K562 (cell line): ENCODE results near the gene SFI1. TPM values are rescaled to one million over a fixed set of nuclear protein-coding genes. Genes with fewer than 3 reads are reported as not detected.

Experiments
- C11orf30 ChIP-seq: fragments of 450-650 bp; IDR thresholded peaks from 2 replicates; pipeline ENCODE4 v1.6.1; 2016; ENCODE audit warnings: low read depth, mild to moderate bottlenecking
- EP400 ChIP-seq: fragments of 450-650 bp; IDR thresholded peaks from 2 replicates; pipeline ENCODE4 v1.6.1; 2017; ENCODE audit warnings: antibody characterized with exemption, mild to moderate bottlenecking, moderate library complexity
- FOXP4 ChIP-seq: sonication (generic); formaldehyde crosslinking; IDR thresholded peaks from 2 replicates; pipeline ENCODE4 v1.8.0; 2022; ENCODE audit warnings: mild to moderate bottlenecking, missing genetic modification reagents, borderline replicate concordance
- HDAC2 ChIP-seq: fragments of 450-650 bp; IDR thresholded peaks from 2 replicates; pipeline ENCODE4 v1.6.1; 2016; ENCODE audit warnings: mild to moderate bottlenecking
- MGA ChIP-seq: fragments of 450-650 bp; IDR thresholded peaks from 2 replicates; pipeline ENCODE4 v1.6.1; 2016; ENCODE audit warnings: mild to moderate bottlenecking, moderate library complexity
- PML ChIP-seq: IDR thresholded peaks from 2 replicates; pipeline ENCODE4 v1.6.1; 2012; ENCODE audit warnings: low read length, inconsistent platforms
- TEAD4 ChIP-seq, 2 experiments: sonication (generic) in 1 of 2; formaldehyde crosslinking in 1 of 2; IDR thresholded peaks; 2 replicates each; pipeline versions ENCODE4 v1.6.1 to v1.8.0; 2012 to 2022; ENCODE audit warnings: borderline replicate concordance in 1 of 2, inconsistent platforms in 1 of 2, low read length in 1 of 2, mild to moderate bottlenecking in 1 of 2, missing genetic modification reagents in 1 of 2
- polyA plus RNA-seq, 8 experiments: library from polyadenylated mRNA; depleted of rRNA in 4 of 8; stranded (reverse) in 5 of 8; unstranded in 3 of 8; fragments of >200 nt; fragmentation: Nextera tagmentation in 2 of 8; fragmentation: Illumina TruSeq in 1 of 8; extraction: Ambion mirVana in 2 of 8; extraction: Trizol in 1 of 8; gene quantifications; 2 replicates each; pipeline versions ENCODE4 v1.2.1 to v1.2.3, GENCODE V29; 2011 to 2014; ENCODE audit warnings: inconsistent platforms in 1 of 8, missing spikeins in 1 of 8
- total RNA-seq, 7 experiments: library from RNA; depleted of rRNA in 6 of 7; stranded (reverse); fragments of >200 nt in 6 of 7; fragmentation: Illumina TruSeq in 2 of 7; extraction: Trizol in 2 of 7; gene quantifications; 2 replicates each; pipeline versions ENCODE4 v1.2.1 to v1.2.3, GENCODE V29; 2011 to 2021; ENCODE audit warnings: low replicate concordance in 1 of 7
- TF ChIP-seq, protein P1 (sequence below): sonication (generic); formaldehyde crosslinking; IDR thresholded peaks from 2 replicates; pipeline ENCODE4 v1.8.0; 2022; ENCODE audit warnings: mild to moderate bottlenecking, missing genetic modification reagents

Gene SFI1
- total and polyA plus RNA-seq, 9 of the 15 experiments (the other 6 are each of a cell fraction or from before 2014, with no cell fraction given): 3.0 to 25.6 (median 14.1) TPM

DNA sequence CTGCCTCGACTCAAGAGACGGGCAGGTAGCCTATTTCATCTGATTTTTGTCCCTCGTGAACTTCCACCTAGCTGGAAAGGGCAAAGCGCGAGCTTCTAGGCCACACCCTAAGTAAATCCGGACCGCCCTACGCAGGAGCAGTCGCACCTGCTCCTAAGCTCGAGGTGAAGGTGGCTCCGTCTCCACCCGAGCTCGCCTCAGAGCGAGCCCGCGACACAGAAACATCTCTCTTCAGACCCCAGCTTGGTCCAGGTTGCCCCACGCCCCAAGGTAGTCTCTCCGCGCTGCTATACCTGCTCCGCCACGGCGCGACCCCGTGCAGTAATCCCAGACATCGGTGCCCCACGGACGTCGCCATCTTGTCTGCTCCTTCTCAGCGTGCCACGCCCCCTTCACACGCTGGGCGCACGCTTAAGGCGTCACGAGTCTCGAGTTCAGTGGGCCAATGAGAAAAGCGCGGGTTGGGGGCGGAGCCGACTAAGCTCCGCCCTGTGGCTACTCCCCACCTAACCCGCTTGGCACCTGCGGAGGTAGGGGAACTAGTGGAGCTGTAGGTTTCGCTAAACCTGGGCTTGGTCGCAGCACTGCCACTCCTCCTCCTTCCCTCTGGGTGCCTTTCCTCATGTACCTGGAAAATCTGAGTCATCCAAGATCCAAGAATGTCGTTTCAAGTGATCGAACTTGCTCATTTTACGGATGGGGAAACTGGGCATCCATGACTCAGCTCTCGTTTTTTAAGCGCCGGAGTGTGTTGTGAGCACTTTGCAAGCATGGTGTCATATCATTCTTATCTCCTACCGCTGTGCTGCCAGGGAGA lies 165.7 kb downstream of the SFI1 start, which contains the start of gene PISD (continued):
- TF ChIP-seq FOXP4 (CRISPR knock-in tag): no peak
- no peak for TF ChIP-seq TEAD4 (IDR thresholded peaks at IDR 0.05; ENCODE audit: low read length)
- no peak for TF ChIP-seq TEAD4 (CRISPR knock-in tag; IDR thresholded peaks at IDR 0.05; ENCODE audit: borderline replicate concordance)
- peak; percentile 96 for TF ChIP-seq C11orf30
- TF ChIP-seq, protein P1, sequence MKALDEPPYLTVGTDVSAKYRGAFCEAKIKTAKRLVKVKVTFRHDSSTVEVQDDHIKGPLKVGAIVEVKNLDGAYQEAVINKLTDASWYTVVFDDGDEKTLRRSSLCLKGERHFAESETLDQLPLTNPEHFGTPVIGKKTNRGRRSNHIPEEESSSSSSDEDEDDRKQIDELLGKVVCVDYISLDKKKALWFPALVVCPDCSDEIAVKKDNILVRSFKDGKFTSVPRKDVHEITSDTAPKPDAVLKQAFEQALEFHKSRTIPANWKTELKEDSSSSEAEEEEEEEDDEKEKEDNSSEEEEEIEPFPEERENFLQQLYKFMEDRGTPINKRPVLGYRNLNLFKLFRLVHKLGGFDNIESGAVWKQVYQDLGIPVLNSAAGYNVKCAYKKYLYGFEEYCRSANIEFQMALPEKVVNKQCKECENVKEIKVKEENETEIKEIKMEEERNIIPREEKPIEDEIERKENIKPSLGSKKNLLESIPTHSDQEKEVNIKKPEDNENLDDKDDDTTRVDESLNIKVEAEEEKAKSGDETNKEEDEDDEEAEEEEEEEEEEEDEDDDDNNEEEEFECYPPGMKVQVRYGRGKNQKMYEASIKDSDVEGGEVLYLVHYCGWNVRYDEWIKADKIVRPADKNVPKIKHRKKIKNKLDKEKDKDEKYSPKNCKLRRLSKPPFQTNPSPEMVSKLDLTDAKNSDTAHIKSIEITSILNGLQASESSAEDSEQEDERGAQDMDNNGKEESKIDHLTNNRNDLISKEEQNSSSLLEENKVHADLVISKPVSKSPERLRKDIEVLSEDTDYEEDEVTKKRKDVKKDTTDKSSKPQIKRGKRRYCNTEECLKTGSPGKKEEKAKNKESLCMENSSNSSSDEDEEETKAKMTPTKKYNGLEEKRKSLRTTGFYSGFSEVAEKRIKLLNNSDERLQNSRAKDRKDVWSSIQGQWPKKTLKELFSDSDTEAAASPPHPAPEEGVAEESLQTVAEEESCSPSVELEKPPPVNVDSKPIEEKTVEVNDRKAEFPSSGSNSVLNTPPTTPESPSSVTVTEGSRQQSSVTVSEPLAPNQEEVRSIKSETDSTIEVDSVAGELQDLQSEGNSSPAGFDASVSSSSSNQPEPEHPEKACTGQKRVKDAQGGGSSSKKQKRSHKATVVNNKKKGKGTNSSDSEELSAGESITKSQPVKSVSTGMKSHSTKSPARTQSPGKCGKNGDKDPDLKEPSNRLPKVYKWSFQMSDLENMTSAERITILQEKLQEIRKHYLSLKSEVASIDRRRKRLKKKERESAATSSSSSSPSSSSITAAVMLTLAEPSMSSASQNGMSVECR (CRISPR knock-in tag): peak; percentile 97
- peak; percentile 57 for TF ChIP-seq PML
- TF ChIP-seq EP400: peak; percentile 81
- TF ChIP-seq HDAC2: peak; percentile 87; the same call in 1 of the 2 replicates
- TF ChIP-seq MGA: no peak
